Activated T-cell treated with anti-CD3 and anti-CD28 coated beads for 1 hour (primary cell): Measurements from ENCODE around the gene TUBGCP5.
"Not testable (repeated sequence)": the region's sequence is repeated elsewhere in the genome, so short reads cannot be mapped to it uniquely, and the experiment has no call there.

ENCODE experiments used
- DNase-seq: peaks from one replicate; pipeline ENCODE4 v3.0.0-alpha.2; 2020; ENCODE audit warnings: low read depth

TUBGCP5 gene

DNA sequence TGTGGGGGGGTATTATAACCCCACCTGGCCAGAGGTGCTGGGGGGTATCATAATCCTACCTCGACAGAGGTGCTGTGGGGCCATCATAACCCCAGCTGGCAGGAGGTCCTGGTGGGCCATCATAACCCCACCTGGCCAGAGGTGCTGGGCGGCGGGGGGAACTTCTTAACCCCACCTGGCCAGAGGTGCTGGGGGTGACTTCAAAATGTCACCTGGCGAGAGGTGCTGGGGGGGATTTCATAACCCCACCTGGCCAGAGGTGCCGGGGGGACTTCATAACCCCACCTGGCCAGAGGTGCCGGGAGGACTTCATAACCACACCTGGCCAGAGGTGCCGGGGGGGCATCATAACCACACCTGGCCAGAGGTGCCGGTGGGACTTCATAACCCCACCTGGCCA, 2.4 kb upstream of the TUBGCP5 start:
- not testable (repeated sequence) for DNase-seq

DNA sequence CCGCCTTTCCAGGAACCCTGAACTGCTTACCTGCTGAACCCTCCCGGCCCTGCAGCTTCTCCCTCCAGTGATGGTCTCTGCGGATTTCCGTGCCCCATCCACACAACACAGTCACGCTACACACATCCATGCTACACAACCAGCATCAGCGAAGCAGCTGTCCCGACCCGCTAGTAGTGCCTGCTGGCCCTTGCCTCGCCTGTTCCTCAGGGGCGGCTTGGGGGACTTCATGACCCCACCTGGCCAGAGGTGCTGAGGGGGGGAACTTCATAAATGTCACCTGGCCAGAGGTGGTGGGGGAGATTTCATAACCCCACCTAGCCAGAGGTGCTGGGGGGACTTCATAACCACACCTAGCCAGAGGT, 530 bp upstream of the TUBGCP5 start:
- DNase-seq: no peak

DNA sequence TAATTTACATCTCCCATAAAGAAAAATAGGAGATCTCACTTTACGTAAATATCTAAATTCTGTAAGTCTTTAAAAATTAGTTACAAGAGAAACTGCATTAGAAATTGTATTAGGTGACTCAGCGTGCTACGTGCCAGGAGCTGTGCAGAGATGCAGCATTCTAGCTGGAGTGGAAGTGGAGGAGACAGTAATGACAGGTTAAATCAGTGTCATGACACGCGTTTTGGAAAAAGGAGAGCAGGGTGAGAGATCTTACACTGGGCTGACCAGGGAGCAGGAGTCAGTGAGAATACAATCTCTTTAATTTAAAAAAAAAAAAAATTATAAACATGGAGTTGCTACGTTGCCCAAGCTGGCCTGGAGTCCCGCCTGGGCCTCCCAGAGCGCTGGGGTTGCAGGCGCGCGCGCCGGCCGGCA, 635 bp downstream of the TUBGCP5 start:
- no peak for DNase-seq

DNA sequence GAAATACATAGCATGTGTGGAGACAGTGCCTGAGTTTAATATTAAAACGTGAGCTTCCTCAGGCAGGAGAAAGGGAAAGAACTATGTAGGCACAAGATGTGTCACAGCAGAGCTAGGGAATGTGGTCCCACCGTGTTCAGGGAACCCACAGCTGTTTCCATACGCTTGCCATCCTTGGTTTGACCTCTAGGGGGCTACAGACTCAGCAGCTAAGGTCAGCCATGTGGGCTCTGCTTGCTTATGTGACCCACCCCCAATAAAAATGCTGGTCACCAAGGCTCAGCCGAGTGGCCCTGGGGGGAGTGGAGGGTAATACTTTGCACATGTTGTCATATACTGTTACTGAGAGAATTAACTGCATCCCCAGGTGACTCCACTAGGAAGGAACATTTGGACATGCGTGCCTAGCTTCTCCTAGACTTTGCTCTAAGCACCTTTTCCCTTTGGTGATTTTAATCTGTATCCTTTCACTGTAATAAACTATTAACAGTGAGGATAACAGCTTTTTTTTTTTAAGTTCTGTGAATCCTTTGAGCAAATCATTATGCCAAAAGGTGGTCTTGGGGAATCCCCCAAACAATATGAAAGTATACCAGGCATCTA, 3.3 kb downstream of the TUBGCP5 start:
- DNase-seq: peak; percentile 38

DNA sequence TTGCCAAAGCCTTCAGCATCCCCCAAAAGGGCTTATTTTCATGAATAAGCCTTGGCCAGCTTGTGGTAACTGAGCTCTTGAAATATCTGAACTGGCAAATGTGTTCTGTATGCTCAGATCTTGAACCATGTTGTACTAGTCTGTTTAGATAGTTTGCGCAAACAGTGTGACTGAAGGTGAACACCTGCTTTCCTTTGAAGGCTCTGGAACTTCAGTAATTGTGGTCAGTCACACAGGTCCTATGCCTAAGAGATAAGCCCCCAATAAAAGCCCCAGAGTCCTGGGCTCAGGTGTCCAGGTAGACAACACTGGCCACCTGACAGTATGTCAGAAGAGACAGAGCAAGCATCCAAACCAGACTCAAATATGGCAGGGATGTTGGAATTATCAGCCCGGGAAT, 5.4 kb downstream of the TUBGCP5 start:
- no peak for DNase-seq

DNA sequence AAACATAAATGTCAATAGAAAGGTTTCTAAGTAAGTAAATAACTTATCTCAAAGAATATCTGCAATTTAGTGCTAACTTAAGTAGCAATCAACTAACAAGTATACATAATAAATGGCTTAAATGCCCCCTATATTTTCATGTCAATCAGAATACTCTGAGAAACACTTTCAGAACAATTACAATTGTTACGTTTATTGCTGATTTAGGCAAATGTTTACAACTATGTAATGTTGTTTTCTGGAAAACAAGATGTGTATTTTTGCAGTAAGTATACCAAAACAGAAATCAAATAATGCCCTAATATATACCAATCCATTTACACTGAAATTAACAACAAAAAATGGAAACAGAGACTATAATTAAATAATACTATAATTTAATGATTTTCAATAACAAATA, 13.2 kb downstream of the TUBGCP5 start:
- DNase-seq: no peak

DNA sequence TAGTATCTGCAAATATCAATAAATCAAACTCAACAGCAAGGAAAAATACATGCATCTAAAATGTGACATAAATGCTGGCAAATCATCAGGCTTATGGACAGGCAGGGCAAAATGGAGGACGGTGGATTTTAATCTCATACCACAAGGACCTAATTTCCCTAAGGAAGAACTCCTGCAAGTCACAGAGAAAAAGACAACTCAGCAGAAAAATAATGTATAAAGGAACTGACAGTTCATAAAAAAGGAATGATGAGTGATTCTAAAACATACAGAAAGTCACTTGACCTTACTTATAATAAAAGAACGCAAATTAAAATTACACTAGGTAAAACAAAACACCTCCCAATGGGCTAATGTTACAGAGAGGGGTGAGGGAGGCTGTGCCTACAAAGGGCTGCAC, 17.2 kb downstream of the TUBGCP5 start:
- DNase-seq: no peak

DNA sequence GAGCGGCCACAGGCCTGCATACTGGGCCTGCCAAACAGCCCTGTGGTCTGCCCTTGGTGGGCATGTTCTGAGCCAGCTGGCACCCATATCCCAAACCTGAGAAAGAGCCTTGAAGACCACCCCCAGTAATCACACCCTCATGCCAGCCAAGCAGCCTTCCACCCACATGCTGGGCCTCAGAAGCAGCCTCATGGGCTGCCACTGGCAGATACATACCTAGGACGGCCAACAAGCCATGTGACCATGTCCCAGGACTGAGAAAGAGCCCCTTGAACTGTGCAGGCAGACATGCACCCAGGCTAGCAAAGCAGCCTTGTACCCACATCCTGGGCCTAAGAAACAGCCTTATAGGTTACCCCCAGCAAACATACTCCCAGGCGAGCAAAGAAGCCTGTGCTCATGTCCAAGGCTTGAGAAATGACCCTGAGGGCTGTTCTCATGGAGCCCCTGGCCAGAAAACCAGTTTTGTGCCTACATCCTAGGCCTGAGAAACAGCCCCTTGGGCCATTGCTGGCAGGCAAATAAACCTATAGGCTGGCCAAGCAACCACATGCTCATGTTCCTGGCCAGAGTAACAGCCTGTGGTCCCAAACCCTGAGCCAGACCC, 24.9 kb downstream of the TUBGCP5 start:
- no peak for DNase-seq

DNA sequence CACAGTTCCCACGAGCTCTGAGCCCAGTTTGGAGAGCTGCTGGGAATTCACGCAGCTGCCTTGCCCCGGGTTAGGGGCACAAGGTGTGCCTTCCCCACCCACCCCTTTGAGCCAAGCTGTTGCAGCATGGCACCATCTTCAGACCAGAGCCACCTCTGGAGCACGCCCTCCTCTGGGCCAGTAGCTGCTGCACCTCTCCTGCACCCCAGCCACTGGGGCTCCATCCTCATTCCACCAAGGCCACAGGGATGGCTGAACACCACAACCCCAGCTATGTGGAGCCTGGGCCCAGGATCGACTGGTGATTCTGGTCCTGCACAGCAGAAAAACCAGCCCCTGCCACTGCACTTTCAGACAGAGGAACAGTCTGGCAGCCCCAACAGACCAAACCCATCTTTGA, 25.7 kb downstream of the TUBGCP5 start:
- no peak for DNase-seq

DNA sequence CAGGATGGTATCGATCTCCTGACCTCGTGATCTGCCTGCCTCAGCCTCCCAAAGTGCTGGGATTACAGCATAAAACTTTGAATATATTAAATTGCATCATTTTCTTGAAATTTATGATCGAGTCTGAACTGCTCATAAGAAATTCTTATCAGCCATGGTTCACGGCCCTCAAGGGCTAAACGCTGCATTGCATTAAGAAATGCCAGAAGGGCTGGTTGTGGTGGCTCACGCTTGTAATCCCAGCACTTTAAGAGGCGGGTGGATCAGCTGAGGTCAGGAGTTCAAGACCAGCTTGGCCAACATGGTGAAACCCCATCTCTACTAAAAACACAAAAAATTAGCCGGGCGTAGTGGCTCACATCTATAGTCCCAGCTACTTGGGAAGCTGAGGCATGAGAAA, 26.8 kb downstream of the TUBGCP5 start:
- not testable (repeated sequence) for DNase-seq

DNA sequence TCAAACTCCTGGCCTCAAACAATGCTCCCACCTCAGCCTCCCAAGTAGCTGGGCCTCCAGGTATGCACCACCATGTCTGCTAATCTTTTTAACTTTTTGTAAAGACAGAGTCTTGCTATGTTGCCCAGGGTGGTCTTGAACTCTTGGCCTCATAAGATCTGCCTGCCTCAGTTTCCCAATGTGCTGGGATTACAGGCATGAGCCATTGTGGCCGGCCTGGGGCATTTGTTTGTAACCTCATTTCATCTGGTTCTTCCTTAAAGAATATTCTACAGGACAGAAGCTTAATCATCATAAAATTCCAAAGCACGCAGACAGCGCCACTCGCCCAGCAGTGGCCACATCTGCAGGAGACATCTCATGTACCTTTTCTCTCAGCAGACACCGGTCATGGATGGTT, 35.6 kb downstream of the TUBGCP5 start:
- no peak for DNase-seq

DNA sequence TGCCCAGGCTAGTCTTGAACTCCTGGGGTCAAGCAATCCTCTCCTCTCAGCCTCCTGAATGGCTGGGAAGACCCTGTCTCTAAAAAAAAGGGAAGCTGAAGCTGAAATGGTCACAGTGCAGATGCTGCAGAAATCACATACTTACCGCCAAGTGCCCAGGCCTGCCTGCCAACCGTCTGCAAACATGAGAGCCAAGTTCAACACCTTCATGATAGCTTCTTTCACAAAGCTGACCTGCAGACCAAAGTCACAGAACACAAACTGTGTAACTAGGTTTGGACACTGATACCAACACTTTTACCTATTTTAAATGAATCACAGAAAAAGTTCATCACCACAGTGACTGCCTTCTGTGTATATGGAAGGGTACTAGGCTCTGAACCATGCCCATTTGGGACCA, 36.4 kb downstream of the TUBGCP5 start:
- DNase-seq: no peak

DNA sequence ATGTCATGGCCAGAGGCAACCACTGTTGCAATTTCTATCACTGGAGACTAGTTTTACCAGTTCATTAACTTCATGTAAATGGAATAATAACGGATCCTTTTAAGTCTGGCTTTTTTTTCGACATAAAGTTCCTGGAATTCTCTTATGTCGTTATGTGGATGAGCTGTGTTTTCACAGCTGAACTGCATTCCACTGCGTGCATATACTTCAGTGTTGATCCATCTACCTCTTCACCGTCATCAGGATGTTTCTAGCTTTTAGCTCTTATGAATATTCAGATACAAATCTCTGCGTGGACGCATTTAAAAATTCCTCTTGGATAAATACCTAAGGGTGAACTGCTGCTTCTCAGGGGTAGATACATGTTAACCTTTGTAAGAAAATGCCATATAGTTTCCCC, 43.6 kb downstream of the TUBGCP5 start:
- no peak for DNase-seq

DNA sequence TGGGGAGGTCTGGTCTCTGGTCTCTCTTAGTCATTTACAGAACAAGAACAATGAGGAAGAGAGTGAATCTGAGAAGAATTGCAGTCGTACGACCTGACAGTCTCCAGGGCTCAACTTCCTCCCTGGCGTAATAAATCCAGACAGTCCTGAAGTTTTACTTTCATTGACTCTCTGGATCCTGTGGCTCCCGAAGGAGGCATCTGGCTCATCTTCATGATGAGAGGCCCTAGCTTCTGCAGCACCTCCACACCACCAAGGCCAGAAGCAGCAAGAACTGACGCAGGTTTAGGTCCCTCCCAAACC, 47.4 kb downstream of the TUBGCP5 start:
- no peak for DNase-seq

DNA sequence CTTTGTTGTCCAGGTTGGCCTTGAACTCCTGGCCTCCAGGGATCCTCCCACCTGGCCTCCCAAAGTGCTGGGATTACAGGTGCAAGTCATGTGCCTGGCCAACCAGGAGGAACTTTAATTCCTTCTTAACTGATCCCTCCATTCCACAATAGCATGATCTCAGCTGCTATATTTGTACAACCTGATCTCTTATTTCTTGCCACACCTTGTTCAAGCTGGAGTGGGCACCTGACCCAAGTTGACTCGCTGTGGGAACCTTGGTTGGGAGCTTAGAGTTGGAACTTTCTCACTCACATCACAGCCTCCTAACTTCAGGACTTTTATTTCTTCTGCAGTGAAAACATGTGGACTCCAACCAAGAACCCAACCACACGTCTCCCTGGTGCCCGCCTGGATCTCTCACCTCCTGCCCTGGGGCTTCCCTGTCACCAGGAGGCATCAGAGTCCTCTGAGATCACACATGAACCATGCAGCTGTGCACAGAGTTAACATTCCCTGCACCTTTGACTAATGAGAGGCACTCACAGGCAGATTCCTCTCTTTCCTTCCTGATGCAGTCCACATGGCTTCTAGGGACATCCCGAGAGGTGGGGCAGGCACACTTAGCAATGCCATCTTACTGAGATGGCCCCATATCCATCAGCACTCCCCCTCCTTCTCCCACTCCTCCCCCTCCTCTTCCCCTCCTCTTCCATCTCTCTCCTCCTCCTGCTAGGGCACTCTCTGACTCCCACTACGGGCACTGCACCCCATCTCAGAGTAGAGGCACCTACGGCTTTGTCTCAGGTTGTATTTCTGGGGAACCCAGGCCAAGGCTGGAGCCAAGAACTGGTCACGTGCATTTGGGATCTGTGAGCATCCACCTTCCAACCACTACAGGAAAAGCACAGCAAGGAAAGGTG, 49.5 kb downstream of the TUBGCP5 start:
- DNase-seq: no peak

DNA sequence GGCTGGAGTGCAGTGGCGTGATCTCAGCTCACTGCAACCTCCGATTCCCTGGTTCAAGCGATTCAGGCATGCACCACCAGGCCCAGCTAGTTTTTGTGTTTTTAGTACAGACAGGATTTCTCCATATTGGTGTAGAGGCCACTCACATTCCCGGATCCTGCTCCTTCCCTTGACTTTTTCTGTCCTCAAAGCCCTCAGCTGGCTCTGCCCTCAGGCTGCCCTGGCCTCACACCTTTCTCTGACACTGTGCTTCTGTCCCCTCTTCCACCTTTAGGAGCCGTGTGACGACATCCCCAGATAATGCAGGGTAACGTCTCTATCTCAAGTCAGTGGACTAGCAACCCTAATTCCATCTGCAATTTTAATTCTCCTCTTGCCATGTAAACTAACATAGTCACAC, 50.6 kb downstream of the TUBGCP5 start:
- DNase-seq: no peak

DNA sequence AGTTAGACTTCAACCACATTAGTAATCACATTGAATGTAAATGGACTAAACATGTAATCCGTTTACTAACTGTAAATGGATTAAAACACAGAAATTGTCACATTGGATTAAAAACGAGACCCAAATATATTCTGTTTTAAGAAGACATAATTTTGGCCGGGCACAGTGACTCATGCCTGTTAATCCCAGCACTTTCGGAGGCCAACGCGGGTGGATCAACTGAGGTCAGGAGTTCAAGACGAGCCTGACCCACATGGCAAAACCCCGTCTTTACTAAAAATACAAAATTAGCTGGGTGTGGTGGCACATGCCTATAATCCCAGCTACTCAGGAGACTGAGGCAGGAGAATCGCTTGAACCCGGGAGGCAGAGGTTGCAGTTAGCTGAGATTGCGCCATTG, 57.4 kb downstream of the TUBGCP5 start:
- not testable (repeated sequence) for DNase-seq

DNA sequence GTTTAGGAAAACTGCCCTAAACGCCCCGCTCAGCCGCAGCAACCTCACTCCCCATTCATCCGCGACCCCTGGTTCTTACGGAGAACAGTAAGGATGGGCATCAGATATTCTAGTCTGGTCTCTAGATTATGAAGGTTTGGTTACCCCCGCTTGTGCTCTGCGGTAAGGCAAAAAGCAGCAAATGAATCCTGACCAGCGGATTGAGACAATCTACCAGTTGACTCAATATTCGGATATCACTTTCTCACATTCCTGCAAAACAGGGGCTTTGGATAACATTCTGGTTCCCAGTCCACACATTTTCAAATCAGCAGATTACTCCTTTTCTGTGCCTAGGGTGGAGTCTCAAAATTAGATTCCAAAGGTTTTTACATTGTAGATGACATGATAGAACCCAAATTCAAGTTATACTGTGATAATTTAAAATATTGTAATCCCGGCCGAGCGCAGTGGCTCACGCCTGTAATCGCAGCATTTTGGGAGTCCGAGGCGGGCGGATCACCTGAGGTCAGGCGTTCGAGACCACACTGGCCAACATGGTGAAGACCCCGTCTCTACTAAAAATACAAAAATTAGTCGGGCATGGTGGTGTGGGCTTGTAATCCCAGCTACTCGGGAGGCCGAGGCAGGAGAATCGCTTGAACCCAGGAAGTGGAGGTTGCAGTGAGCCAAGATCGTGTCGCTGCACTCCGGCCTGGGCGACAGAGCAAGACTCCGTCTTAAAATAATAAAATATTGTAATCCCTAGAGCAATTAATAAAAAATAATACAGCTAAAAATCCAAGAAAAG, 58.1 kb downstream of the TUBGCP5 start:
- DNase-seq: no peak

DNA sequence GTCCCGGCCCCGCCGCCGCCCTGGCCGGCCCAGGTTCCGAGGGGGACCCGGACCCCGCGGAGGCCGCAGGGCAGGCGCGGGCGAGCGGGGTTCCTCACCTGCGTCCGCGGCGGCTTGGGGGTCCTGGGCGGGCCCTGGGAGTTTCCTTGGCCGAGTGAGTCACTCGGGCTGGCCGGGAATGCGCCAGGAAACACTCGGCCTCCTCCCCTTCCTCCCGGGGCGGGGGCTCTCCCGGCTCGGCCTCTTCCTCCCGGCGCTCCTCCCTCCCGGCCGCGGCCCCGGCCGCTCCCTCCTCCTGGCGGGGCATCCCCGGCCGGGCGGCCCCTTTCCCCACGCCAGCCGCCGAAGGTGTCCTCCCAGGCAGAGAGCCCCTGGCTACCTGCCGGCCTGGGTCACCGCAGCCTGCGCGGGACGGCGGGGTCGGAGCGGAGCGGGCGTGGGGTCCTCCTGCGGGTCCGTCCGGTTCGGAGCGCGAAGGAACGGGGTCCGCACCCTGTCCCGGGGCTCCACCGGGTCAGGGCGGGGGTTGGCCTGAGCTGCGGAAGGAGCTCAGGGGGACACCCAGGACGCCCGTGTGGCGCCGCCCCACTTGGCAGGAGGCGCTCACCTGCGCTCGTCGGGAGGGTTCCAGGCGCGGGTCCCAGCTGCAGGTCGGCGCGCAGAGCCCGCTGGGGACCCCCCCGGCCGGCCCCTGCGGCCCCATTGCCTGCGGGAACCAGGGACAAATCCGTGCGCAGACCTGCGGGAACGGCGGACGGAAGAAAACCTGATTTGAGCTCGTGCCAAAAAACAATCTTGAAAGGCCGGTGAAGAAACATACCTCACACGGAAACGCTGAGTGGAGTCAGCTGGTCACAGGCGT, 58.9 kb downstream of the TUBGCP5 start, which contains the start of gene CYFIP1:
Gene CYFIP1 (minus strand): TSS at position 180 of the 862 bp plus-strand sequence. CDS start 33,083 bp downstream, outside the sequence.
- DNase-seq: no peak

DNA sequence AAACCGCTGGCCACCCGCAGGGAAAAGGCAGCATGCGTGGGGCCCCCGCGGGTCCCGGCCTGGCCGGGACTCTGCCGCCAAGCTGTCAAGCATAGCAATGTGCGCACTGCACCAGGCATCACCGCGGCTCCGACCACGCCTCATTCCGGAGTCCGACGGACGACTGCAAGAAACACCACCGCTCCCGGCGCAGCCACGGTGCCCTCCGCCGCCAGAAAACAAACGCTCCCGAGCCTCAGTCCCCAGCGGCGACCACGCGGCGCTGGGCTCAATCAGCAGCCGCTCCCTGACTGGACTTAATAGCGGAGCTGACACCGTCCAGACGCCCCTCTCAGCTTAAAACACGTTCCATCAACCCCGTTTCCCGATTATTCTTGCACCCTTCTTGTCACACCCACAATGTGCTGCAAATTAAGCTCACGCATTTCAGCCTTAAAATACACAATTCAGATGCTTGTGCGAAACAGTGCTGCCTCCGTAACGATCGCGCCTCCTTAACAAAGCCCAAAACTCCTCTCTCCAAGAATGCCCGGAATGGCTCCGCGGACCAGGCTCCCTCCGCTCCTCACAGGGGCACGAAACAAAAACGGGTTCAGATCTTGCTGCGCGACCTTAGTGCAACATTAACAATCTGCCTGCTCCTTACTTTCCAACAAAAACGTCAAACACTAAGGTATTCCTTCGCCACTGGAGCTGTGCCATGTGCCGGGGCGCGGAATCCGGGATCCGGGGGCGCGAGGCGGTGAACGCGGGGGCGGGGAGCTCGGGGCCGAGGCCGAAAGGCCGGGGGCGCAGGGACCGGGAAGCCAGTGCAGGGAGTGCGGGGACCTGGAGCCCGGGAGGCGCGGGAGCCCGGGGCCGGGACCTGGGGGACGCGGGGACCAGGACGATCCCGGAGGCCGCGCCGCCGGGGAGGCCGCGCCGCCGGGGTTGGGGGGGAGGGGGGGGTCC, 59.9 kb downstream of the TUBGCP5 start:
- no peak for DNase-seq
